ENCODE measurements around the gene DZIP1L.

- TF ChIP-seq CTCF (IDR thresholded peaks at IDR 0.05; ENCODE audit: insufficient read depth, low read length, poor library complexity, severe bottlenecking) (no peak), EZH2phosphoT487 (conservative IDR thresholded peaks at IDR 0.05; ENCODE audit: low read length) (no peak)
These were observed 89.9 kb downstream of the DZIP1L start for GRCh38 chr3:138025553-138025952.

All from SU-DHL-6 (cell line).